H9 (cell line): ENCODE results near the gene AKAP12. TPM values are rescaled to one million over a fixed set of nuclear protein-coding genes. Genes with fewer than 3 reads are reported as not detected.

ENCODE experiments used
- DNase-seq: peaks from one replicate; pipeline ENCODE4 v3.0.0-alpha.2; 2017
- H2AFZ ChIP-seq: one replicate; pipeline ENCODE4 v1.6.1; 2013; ENCODE audit warnings: mild to moderate bottlenecking, low read length, control low read depth, moderate library complexity
- H2AK5ac ChIP-seq: 2 replicates; pipeline ENCODE4 v1.6.1; 2013; ENCODE audit warnings: low read length, control low read depth, mixed read lengths; ENCODE audit not compliant: insufficient read length
- H2BK120ac ChIP-seq: one replicate; pipeline ENCODE4 v1.6.1; 2013; ENCODE audit warnings: low read depth, mild to moderate bottlenecking, low read length, control low read depth, inconsistent platforms; ENCODE audit not compliant: poor library complexity, severe bottlenecking
- H2BK12ac ChIP-seq: 2 replicates; pipeline ENCODE4 v1.6.1; 2013; ENCODE audit warnings: low read length, control low read depth, mixed read lengths, low read depth; ENCODE audit not compliant: insufficient read length
- H2BK15ac ChIP-seq: 2 replicates; pipeline ENCODE4 v1.6.1; 2013; ENCODE audit warnings: low read depth, low read length, control low read depth
- H2BK20ac ChIP-seq: one replicate; pipeline ENCODE4 v1.6.1; 2013; ENCODE audit warnings: low read depth, mild to moderate bottlenecking, low read length, control low read depth, inconsistent platforms; ENCODE audit not compliant: poor library complexity, severe bottlenecking
- H2BK5ac ChIP-seq: 2 replicates; pipeline ENCODE4 v1.6.1; 2013; ENCODE audit warnings: low read length, control low read depth, mixed read lengths; ENCODE audit not compliant: insufficient read length
- H3K14ac ChIP-seq: 2 replicates; pipeline ENCODE4 v1.6.1; 2013; ENCODE audit warnings: low read length, control low read depth; ENCODE audit not compliant: insufficient read depth
- H3K18ac ChIP-seq: 2 replicates; pipeline ENCODE4 v1.6.1; 2013; ENCODE audit warnings: low read depth, mild to moderate bottlenecking, mixed read lengths, low read length, control low read depth; ENCODE audit not compliant: insufficient read length
- H3K23ac ChIP-seq: 2 replicates; pipeline ENCODE4 v1.6.1; 2013; ENCODE audit warnings: low read length, control low read depth, mixed read lengths, low read depth; ENCODE audit not compliant: insufficient read length
- H3K23me2 ChIP-seq: 2 replicates; pipeline ENCODE4 v1.6.1; 2013; ENCODE audit warnings: low read depth, mild to moderate bottlenecking, mixed read lengths, low read length, control low read depth; ENCODE audit not compliant: insufficient read length, poor library complexity, severe bottlenecking
- H3K27ac ChIP-seq: 2 replicates; pipeline ENCODE4 v1.5.1; 2013; ENCODE audit warnings: low read length, control low read depth, mixed read lengths, low read depth; ENCODE audit not compliant: insufficient read length
- H3K27me3 ChIP-seq: 2 replicates; pipeline ENCODE4 v1.6.1; 2013; ENCODE audit warnings: low read length, control low read depth, inconsistent platforms; ENCODE audit not compliant: insufficient read depth
- H3K4ac ChIP-seq: 2 replicates; pipeline ENCODE4 v1.6.1; 2013; ENCODE audit warnings: low read depth, mild to moderate bottlenecking, control low read depth, inconsistent platforms, low read length, moderate library complexity
- H3K4me1 ChIP-seq: 2 replicates; pipeline ENCODE4 v1.6.1; 2013; ENCODE audit warnings: low read length, control low read depth, inconsistent platforms; ENCODE audit not compliant: insufficient read depth
- H3K4me2 ChIP-seq: 2 replicates; pipeline ENCODE4 v1.6.1; 2013; ENCODE audit warnings: low read length, control low read depth, mixed read lengths; ENCODE audit not compliant: insufficient read length, insufficient read depth
- H3K56ac ChIP-seq: 2 replicates; pipeline ENCODE4 v1.6.1; 2013; ENCODE audit warnings: low read depth, mild to moderate bottlenecking, mixed read lengths, low read length, control low read depth; ENCODE audit not compliant: insufficient read length
- H3K79me1 ChIP-seq: 2 replicates; pipeline ENCODE4 v1.6.1; 2013; ENCODE audit warnings: low read depth, mild to moderate bottlenecking, moderate library complexity, low read length, control low read depth, inconsistent platforms; ENCODE audit not compliant: insufficient read depth, poor library complexity, severe bottlenecking
- H3K79me2 ChIP-seq: 2 replicates; pipeline ENCODE4 v1.6.1; 2013; ENCODE audit warnings: low read length, control low read depth, inconsistent platforms; ENCODE audit not compliant: insufficient read depth
- H3K9ac ChIP-seq: 2 replicates; pipeline ENCODE4 v1.6.1; 2013; ENCODE audit warnings: low read length, control low read depth, mixed read lengths; ENCODE audit not compliant: insufficient read length; ENCODE audit errors: extremely low read depth
- H3K9me3 ChIP-seq: one replicate; pipeline ENCODE4 v1.6.1; 2013; ENCODE audit warnings: low read depth, low read length, inconsistent platforms; ENCODE audit not compliant: control insufficient read depth
- H3T11ph ChIP-seq: one replicate; pipeline ENCODE4 v1.6.1; 2013; ENCODE audit warnings: mild to moderate bottlenecking, low read length, control low read depth, inconsistent platforms
- H4K20me1 ChIP-seq: one replicate; pipeline ENCODE4 v1.6.1; 2013; ENCODE audit not compliant: control insufficient read depth, insufficient read length, insufficient read depth
- H4K5ac ChIP-seq: 2 replicates; pipeline ENCODE4 v1.6.1; 2013; ENCODE audit warnings: low read depth, mild to moderate bottlenecking, mixed read lengths, low read length, control low read depth; ENCODE audit not compliant: insufficient read length
- H4K8ac ChIP-seq: replicated peaks from 2 replicates; pipeline ENCODE4 v1.6.1; 2013; ENCODE audit warnings: low read length, control low read depth, mixed read lengths, low read depth; ENCODE audit not compliant: insufficient read length
- H4K91ac ChIP-seq: 2 replicates; pipeline ENCODE4 v1.6.1; 2013; ENCODE audit warnings: low read depth, mild to moderate bottlenecking, moderate library complexity, mixed read lengths, low read length, control low read depth; ENCODE audit not compliant: insufficient read length
- H3K27ac Mint-ChIP-seq, 3 experiments: 2 replicates in 2 of 3; 3 replicates in 1 of 3; pipeline ENCODE4 v1.8.0; 2020 to 2021; ENCODE audit warnings: mixed read lengths in 3 of 3, mild to moderate bottlenecking in 1 of 3, moderate library complexity in 1 of 3
- H3K27me3 Mint-ChIP-seq: 2 replicates; pipeline ENCODE4 v1.8.0; 2021; ENCODE audit warnings: low read depth, mild to moderate bottlenecking, moderate library complexity, mixed read lengths
- H3K36me3 Mint-ChIP-seq, 3 experiments: 2 replicates in 2 of 3; 3 replicates in 1 of 3; pipeline ENCODE4 v1.8.0; 2020 to 2021; ENCODE audit warnings: low read depth in 3 of 3, mixed read lengths in 3 of 3; ENCODE audit not compliant: insufficient read depth in 1 of 3
- H3K4me1 Mint-ChIP-seq, 2 experiments: 2 replicates each; pipeline ENCODE4 v1.8.0; 2020; ENCODE audit warnings: mixed read lengths in 2 of 2
- H3K4me3 Mint-ChIP-seq, 2 experiments: 2 replicates in 1 of 2; 3 replicates in 1 of 2; pipeline ENCODE4 v1.8.0; 2020 to 2021; ENCODE audit warnings: mild to moderate bottlenecking in 2 of 2, mixed read lengths in 2 of 2, moderate library complexity in 1 of 2
- H3K9me3 Mint-ChIP-seq, 2 experiments: 2 replicates in 1 of 2; 3 replicates in 1 of 2; pipeline ENCODE4 v1.8.0; 2020; ENCODE audit warnings: mild to moderate bottlenecking in 2 of 2, mixed read lengths in 2 of 2, moderate library complexity in 1 of 2
- CTCF ChIP-seq: fragments of 200-600 bp; sonication (generic); conservative IDR thresholded peaks from 3 replicates; pipeline ENCODE4 v1.8.0; 2021; ENCODE audit warnings: antibody characterized with exemption, mild to moderate bottlenecking
- WGBS: extraction: QIAGEN DNeasy Blood & Tissue Kit; methylation state at CpG from one replicate; pipeline ENCODE4 v1.1.7; 2013; ENCODE audit warnings: missing lambda C conversion rate, low lambda C conversion rate, mixed read lengths; ENCODE audit not compliant: insufficient read length; ENCODE audit errors: extremely low coverage; 5-methylcytosine and 5-hydroxymethylcytosine counted together
- total RNA-seq: library from RNA; stranded (reverse); gene quantifications from 2 replicates; pipeline ENCODE4 v1.2.1, GENCODE V29; 2021

The AKAP12 gene
- total RNA-seq, 1 experiment from 2014 or later: 52.3 TPM

- H2BK5ac ChIP-seq: no peak overlapping the region
- H3K9ac ChIP-seq: no peak overlapping the region
- Mint-ChIP-seq H3K4me1 (peaks cover 5 to 9% of the 10 kb centered on the region in 2 experiments), H3K36me3 (no peaks in the 10 kb centered on the region), H3K9me3 (peaks cover 2 to 3% of the 10 kb centered on the region in 2 experiments; a peak in 2 of 5 replicates), H3K27ac (no peak overlapping the region), H3K27me3 (peaks cover 2% of the 10 kb centered on the region; the same call in 1 of the 2 replicates), H3K4me3 (no peak overlapping the region)
- H2BK120ac ChIP-seq: no peak overlapping the region
- H2BK20ac ChIP-seq: no peak overlapping the region
- no peaks in the 10 kb centered on the region for H3K79me2 ChIP-seq
- H3K14ac ChIP-seq: no peak overlapping the region
- H3K27me3 ChIP-seq: no peaks in the 10 kb centered on the region
- no peak overlapping the region for H3T11ph ChIP-seq
- H3K79me1 ChIP-seq: no peaks in the 10 kb centered on the region
- no peak overlapping the region for H3K4ac ChIP-seq
- H3K4me2 ChIP-seq: no peak overlapping the region
- no peak overlapping the region for H3K23ac ChIP-seq
- no peak overlapping the region for H4K5ac ChIP-seq
- no peak overlapping the region for H4K8ac ChIP-seq
- H3K56ac ChIP-seq: no peak overlapping the region
- H3K18ac ChIP-seq: no peak overlapping the region
- H2AFZ ChIP-seq: no peak overlapping the region
- no peak overlapping the region for H2AK5ac ChIP-seq
- no peak overlapping the region for H2BK15ac ChIP-seq
- no peaks in the 10 kb centered on the region for H3K23me2 ChIP-seq
- H4K91ac ChIP-seq: no peak overlapping the region
- no peaks in the 10 kb centered on the region for H3K9me3 ChIP-seq
- no peak overlapping the region for H2BK12ac ChIP-seq
- H3K4me1 ChIP-seq: no peaks in the 10 kb centered on the region
- WGBS: no CpG with 5 or more reads among the region's 3 CpGs
- TF ChIP-seq CTCF: no peak
- H4K20me1 ChIP-seq: no peaks in the 10 kb centered on the region
- H3K27ac ChIP-seq: no peak overlapping the region
- DNase-seq: no peak
Observed at GRCh38 chr6:151219192-151219591, 20.6 kb upstream of the AKAP12 start.
